ENCODE data around the gene RNF44.

Gene RNF44

GRCh38 chr5:176536902-176537553, at the start of gene RNF44:
Gene RNF44 (minus strand): TSS chr5:176537402. CDS start chr5:176532472, 4,930 bp downstream.
- DNase-seq = peak; percentile 98

- DNase-seq = no peak
Observed at GRCh38 chr5:176583076-176583475, 45.9 kb upstream of the RNF44 start.

GRCh38 chr5:176581361-176581760, 44.2 kb upstream of the RNF44 start:
- DNase-seq = no peak

- no peak for DNase-seq
Observed at GRCh38 chr5:176579323-176579722, 42.1 kb upstream of the RNF44 start.

GRCh38 chr5:176578391-176578808, 41.2 kb upstream of the RNF44 start:
- DNase-seq = peak; percentile 39

- no peak for DNase-seq
Observed at GRCh38 chr5:176577312-176578176, 40.3 kb upstream of the RNF44 start.

- DNase-seq = no peak
Observed at GRCh38 chr5:176575488-176576422, 38.6 kb upstream of the RNF44 start.

GRCh38 chr5:176575066-176575465, 37.9 kb upstream of the RNF44 start:
- DNase-seq = no peak

- no peak for DNase-seq
Observed at GRCh38 chr5:176574297-176574591, 37.0 kb upstream of the RNF44 start.

- DNase-seq = peak; percentile 65
Observed at GRCh38 chr5:176573564-176574296, 36.5 kb upstream of the RNF44 start.

GRCh38 chr5:176570044-176570443, 32.8 kb upstream of the RNF44 start:
- DNase-seq = no peak

GRCh38 chr5:176568657-176569056, 31.5 kb upstream of the RNF44 start:
- no peak for DNase-seq

- no peak for DNase-seq
Observed at GRCh38 chr5:176565760-176566288, 28.6 kb upstream of the RNF44 start.

GRCh38 chr5:176564002-176564401, 26.8 kb upstream of the RNF44 start:
- no peak for DNase-seq

GRCh38 chr5:176562189-176562588, 25.0 kb upstream of the RNF44 start:
- no peak for DNase-seq

GRCh38 chr5:176561259-176561658, 24.1 kb upstream of the RNF44 start:
- DNase-seq = no peak

- DNase-seq = no peak
Observed at GRCh38 chr5:176560364-176560763, 23.2 kb upstream of the RNF44 start.

- peak; percentile 46 for DNase-seq
Observed at GRCh38 chr5:176559683-176560082, 22.5 kb upstream of the RNF44 start.

GRCh38 chr5:176557846-176558245, 20.6 kb upstream of the RNF44 start:
- no peak for DNase-seq

GRCh38 chr5:176553260-176554085, 16.3 kb upstream of the RNF44 start:
- DNase-seq = no peak

GRCh38 chr5:176552332-176552869, 15.2 kb upstream of the RNF44 start:
- DNase-seq = no peak

Measured in CD4-positive, alpha-beta T cell treated with Interferon gamma for 1 hour (primary cell).